ENCODE measurements around the gene PCCA.

- TF ChIP-seq CTCF (IDR thresholded peaks at IDR 0.05) (no peak), POLR2A (IDR thresholded peaks at IDR 0.05) (no peak)
Measured at GRCh38 chr13:100490692-100491091, 401.8 kb downstream of the PCCA start.

Measured in Peyer's patch (tissue), 4 donors.